Smooth muscle cell (in vitro differentiated cells): Measurements from ENCODE around the gene ST8SIA6. TPM values are rescaled to one million over a fixed set of nuclear protein-coding genes. Genes with fewer than 3 reads are reported as not detected.

ENCODE experiments used
- DNase-seq: peaks from one replicate; lab custom pipeline; 2025; ENCODE audit not compliant: unreplicated experiment; lab: John Stamatoyannopoulos, UW
- H2AFZ ChIP-seq: fragments of 200-600 bp; sonication (generic); 2 replicates; pipeline ENCODE4 v1.6.0; 2016; ENCODE audit warnings: antibody characterized with exemption, low read depth, mild to moderate bottlenecking
- H3F3A ChIP-seq: fragments of 200-600 bp; sonication (generic); 2 replicates; pipeline ENCODE4 v1.6.0; 2017; ENCODE audit warnings: antibody characterized with exemption, low read depth
- H3K27ac ChIP-seq: fragments of 200-600 bp; sonication (generic); 2 replicates; pipeline ENCODE4 v1.5.1; 2016; ENCODE audit warnings: low read depth, mild to moderate bottlenecking
- H3K27me3 ChIP-seq: fragments of 200-600 bp; sonication (generic); 2 replicates; pipeline ENCODE4 v1.6.1; 2016; ENCODE audit warnings: low read depth, mild to moderate bottlenecking
- H3K36me3 ChIP-seq: fragments of 200-600 bp; sonication (generic); 2 replicates; pipeline ENCODE4 v1.5.1; 2016; ENCODE audit warnings: low read depth
- H3K4me1 ChIP-seq: fragments of 200-600 bp; sonication (generic); 2 replicates; pipeline ENCODE4 v1.5.1; 2016; ENCODE audit warnings: low read depth
- H3K4me2 ChIP-seq: fragments of 200-600 bp; sonication (generic); 2 replicates; pipeline ENCODE4 v1.6.0; 2016; ENCODE audit warnings: mild to moderate bottlenecking
- H3K4me3 ChIP-seq: fragments of 200-600 bp; sonication (generic); 2 replicates; pipeline ENCODE4 v1.5.1; 2016; ENCODE audit warnings: mild to moderate bottlenecking
- H3K79me2 ChIP-seq: fragments of 200-600 bp; sonication (generic); 2 replicates; pipeline ENCODE4 v1.6.0; 2016; ENCODE audit warnings: low read depth, mild to moderate bottlenecking
- H3K9ac ChIP-seq: fragments of 200-600 bp; sonication (generic); 2 replicates; pipeline ENCODE4 v1.6.0; 2016; ENCODE audit warnings: low read depth
- H3K9me3 ChIP-seq: fragments of 200-600 bp; sonication (generic); replicated peaks from 2 replicates; pipeline ENCODE4 v1.5.1; 2016; ENCODE audit warnings: low read depth
- H4K20me1 ChIP-seq: fragments of 200-600 bp; sonication (generic); 2 replicates; pipeline ENCODE4 v1.6.0; 2016; ENCODE audit warnings: low read depth
- CTCF ChIP-seq: fragments of 200-600 bp; sonication (generic); IDR thresholded peaks from 2 replicates; pipeline ENCODE4 v1.5.1; 2017; ENCODE audit warnings: borderline replicate concordance, mild to moderate bottlenecking, antibody characterized with exemption; ENCODE audit not compliant: insufficient read depth, poor library complexity, severe bottlenecking
- WGBS: methylation state at CpG from one replicate; pipeline ENCODE4 v1.1.7; 2016; ENCODE audit warnings: low lambda C conversion rate; 5-methylcytosine and 5-hydroxymethylcytosine counted together
- polyA plus RNA-seq: library from polyadenylated mRNA; unstranded; fragments of >200 nt; fragmentation: Nextera tagmentation; extraction: Ambion mirVana; gene quantifications from 2 replicates; pipeline ENCODE4 v1.2.1, GENCODE V29; 2016
- total RNA-seq: library from RNA; depleted of rRNA; stranded (reverse); fragments of >200 nt; gene quantifications from 2 replicates; pipeline ENCODE4 v1.2.3, GENCODE V29; 2014

Gene ST8SIA6
- total and polyA plus RNA-seq, 2 experiments from 2014 or later = 0.24 TPM; not detected in 1

- Histone ChIP-seq H3K9ac (no peak overlapping the region), H3K36me3 (no peaks in the 10 kb centered on the region), H3K27ac (no peak overlapping the region), H3F3A (no peaks in the 10 kb centered on the region), H4K20me1 (no peaks in the 10 kb centered on the region), H3K4me1 (no peaks in the 10 kb centered on the region), H2AFZ (no peak overlapping the region), H3K4me2 (no peak overlapping the region), H3K9me3 (no peaks in the 10 kb centered on the region), H3K79me2 (no peaks in the 10 kb centered on the region), H3K4me3 (no peak overlapping the region), H3K27me3 (no peaks in the 10 kb centered on the region)
- TF ChIP-seq CTCF = no peak
- no peak for DNase-seq
- 87% methylated on average over 3 of the region's 3 CpGs for WGBS
These were observed 111.3 kb downstream of the ST8SIA6 start for GRCh38 chr10:17343118-17343517.

GRCh38 chr10:17340144-17340829, 114.1 kb downstream of the ST8SIA6 start:
- TF ChIP-seq CTCF = no peak
- no peaks in the 10 kb centered on the region for H3K36me3 ChIP-seq
- no peak overlapping the region for H2AFZ ChIP-seq
- H3K4me3 ChIP-seq = no peak overlapping the region
- H3K27me3 ChIP-seq = no peaks in the 10 kb centered on the region
- H3K9ac ChIP-seq = no peak overlapping the region
- H3K4me2 ChIP-seq = no peak overlapping the region
- no peaks in the 10 kb centered on the region for H3K9me3 ChIP-seq
- H3K79me2 ChIP-seq = no peaks in the 10 kb centered on the region
- no peak overlapping the region for H3K27ac ChIP-seq
- H3F3A ChIP-seq = no peaks in the 10 kb centered on the region
- no peak for DNase-seq
- H4K20me1 ChIP-seq = no peaks in the 10 kb centered on the region
- 91% methylated on average over 13 of the region's 13 CpGs for WGBS
- no peaks in the 10 kb centered on the region for H3K4me1 ChIP-seq

- no peak overlapping the region for H3K4me2 ChIP-seq
- no peak for TF ChIP-seq CTCF
- no peak overlapping the region for H3K4me3 ChIP-seq
- H3K79me2 ChIP-seq = no peaks in the 10 kb centered on the region
- H4K20me1 ChIP-seq = no peaks in the 10 kb centered on the region
- H3K9me3 ChIP-seq = no peaks in the 10 kb centered on the region
- H3K4me1 ChIP-seq = no peaks in the 10 kb centered on the region
- no peak for DNase-seq
- no peak overlapping the region for H2AFZ ChIP-seq
- no peaks in the 10 kb centered on the region for H3F3A ChIP-seq
- no peaks in the 10 kb centered on the region for H3K36me3 ChIP-seq
- no peak overlapping the region for H3K9ac ChIP-seq
- H3K27ac ChIP-seq = no peak overlapping the region
- no peaks in the 10 kb centered on the region for H3K27me3 ChIP-seq
- 83% methylated on average over 2 of the region's 2 CpGs for WGBS
These were observed 119.3 kb downstream of the ST8SIA6 start for GRCh38 chr10:17335065-17335464.

GRCh38 chr10:17330501-17330900, 123.9 kb downstream of the ST8SIA6 start:
- no peak for DNase-seq
- Histone ChIP-seq H3K4me1 (no peaks in the 10 kb centered on the region), H3F3A (no peaks in the 10 kb centered on the region), H2AFZ (peak overlapping the region; percentile 64), H3K36me3 (no peaks in the 10 kb centered on the region), H3K4me3 (no peak overlapping the region), H3K4me2 (no peak overlapping the region), H3K9me3 (no peaks in the 10 kb centered on the region), H3K27ac (no peak overlapping the region), H3K27me3 (no peaks in the 10 kb centered on the region), H4K20me1 (no peaks in the 10 kb centered on the region), H3K79me2 (no peaks in the 10 kb centered on the region), H3K9ac (no peak overlapping the region)
- 83% methylated on average over 2 of the region's 2 CpGs for WGBS
- no peak for TF ChIP-seq CTCF
